ENCODE measurements around the gene OTC.

The OTC gene

DNA sequence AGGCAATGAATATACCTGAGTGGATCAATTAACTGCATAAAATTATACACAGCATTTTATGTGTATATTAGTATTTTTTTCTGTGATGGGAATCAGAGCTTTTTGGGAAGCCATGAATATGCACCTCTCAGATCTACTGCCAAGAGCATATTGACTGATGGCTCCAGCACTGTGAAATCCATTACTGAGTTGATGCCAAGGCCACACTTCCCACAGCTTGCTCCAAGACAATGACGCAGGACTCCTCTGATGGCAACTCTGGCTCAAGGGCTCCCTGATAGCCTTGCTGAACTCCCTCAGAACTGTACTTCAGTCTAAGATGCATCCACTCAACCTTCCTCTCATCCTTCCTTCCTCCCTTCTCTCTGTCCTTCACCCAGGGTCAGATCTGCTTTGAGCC, 82.7 kb downstream of the OTC start:
- TF ChIP-seq, protein P1, sequence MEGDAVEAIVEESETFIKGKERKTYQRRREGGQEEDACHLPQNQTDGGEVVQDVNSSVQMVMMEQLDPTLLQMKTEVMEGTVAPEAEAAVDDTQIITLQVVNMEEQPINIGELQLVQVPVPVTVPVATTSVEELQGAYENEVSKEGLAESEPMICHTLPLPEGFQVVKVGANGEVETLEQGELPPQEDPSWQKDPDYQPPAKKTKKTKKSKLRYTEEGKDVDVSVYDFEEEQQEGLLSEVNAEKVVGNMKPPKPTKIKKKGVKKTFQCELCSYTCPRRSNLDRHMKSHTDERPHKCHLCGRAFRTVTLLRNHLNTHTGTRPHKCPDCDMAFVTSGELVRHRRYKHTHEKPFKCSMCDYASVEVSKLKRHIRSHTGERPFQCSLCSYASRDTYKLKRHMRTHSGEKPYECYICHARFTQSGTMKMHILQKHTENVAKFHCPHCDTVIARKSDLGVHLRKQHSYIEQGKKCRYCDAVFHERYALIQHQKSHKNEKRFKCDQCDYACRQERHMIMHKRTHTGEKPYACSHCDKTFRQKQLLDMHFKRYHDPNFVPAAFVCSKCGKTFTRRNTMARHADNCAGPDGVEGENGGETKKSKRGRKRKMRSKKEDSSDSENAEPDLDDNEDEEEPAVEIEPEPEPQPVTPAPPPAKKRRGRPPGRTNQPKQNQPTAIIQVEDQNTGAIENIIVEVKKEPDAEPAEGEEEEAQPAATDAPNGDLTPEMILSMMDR (IDR thresholded peaks at IDR 0.05; ENCODE audit: extremely low read depth, insufficient read depth, missing control alignments): no peak
- DNase-seq (ENCODE audit: low spot score): no peak
- in situ Hi-C loops (cut with MboI; ENCODE audit: low pct_unique_long_range_greater_than_20kb, low sequenced_read_pairs, unreplicated experiment): no loop called here

DNA sequence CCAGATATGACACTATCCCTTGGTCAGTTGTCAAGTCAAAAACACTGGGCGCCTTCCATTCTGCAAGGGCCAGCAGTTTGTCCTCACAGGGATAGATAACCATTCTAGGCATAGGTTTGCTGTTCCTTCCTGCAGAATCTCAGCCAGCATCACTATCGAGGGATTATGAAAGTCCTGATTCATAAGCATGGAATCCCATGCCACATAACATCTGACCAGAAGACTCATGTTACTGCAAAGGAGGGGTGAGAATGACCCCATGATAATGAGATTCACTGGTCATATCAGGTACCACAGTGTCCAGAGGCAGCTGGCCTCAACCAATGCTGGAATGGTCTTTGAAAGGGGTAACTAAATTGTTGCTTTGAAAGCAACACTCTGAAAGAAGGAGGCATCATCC, 84.7 kb downstream of the OTC start:
- in situ Hi-C loops (cut with MboI; ENCODE audit: low pct_unique_long_range_greater_than_20kb, low sequenced_read_pairs, unreplicated experiment): no loop called here
- TF ChIP-seq, protein P1 (IDR thresholded peaks at IDR 0.05; ENCODE audit: extremely low read depth, insufficient read depth, missing control alignments): no peak
- DNase-seq (ENCODE audit: low spot score): no peak

DNA sequence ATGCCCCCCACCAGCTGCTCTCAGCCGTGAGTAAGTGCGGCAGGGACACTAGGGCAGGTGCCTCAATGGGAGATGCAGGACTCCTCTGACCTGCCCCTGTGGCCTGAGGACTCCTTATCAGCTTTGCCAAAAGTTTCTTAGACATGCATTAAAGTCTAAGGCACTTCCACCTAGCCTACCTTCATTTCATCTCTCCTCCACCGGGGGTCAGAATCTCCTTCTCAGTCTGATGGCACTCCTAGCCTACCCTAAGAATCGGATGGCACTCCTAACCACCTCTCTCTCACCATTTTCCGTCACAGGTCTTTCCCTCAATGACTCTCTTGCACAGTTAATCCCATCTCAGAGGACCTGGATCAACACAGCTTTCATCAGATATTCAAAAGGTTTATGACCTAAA, 85.9 kb downstream of the OTC start:
- TF ChIP-seq, protein P1 (IDR thresholded peaks at IDR 0.05; ENCODE audit: extremely low read depth, insufficient read depth, missing control alignments): no peak
- in situ Hi-C loops (cut with MboI; ENCODE audit: low pct_unique_long_range_greater_than_20kb, low sequenced_read_pairs, unreplicated experiment): no loop called here
- no peak for DNase-seq (ENCODE audit: low spot score)

DNA sequence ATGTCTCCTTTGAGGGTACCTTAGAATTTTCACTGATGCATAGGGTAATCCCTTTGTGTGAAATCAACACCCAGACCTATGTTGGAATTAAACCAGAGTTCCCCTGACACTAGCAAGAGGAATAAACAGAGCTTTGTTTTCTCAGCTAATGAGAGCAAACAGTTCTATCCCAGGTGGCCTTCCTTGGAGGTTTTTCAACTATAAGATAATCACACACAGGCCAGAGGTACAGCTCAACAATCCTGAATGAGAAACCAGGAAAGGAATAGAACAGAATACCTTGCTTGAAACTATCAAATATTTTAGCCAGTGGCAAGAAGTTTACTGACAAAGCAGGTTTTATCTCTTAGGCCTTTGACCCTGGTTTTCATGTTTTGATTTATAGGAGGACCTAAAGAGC, 100.2 kb downstream of the OTC start:
- in situ Hi-C loops (cut with MboI; ENCODE audit: low pct_unique_long_range_greater_than_20kb, low sequenced_read_pairs, unreplicated experiment): no loop called here
- TF ChIP-seq, protein P1 (IDR thresholded peaks at IDR 0.05; ENCODE audit: extremely low read depth, insufficient read depth, missing control alignments): no peak
- no peak for DNase-seq (ENCODE audit: low spot score)

DNA sequence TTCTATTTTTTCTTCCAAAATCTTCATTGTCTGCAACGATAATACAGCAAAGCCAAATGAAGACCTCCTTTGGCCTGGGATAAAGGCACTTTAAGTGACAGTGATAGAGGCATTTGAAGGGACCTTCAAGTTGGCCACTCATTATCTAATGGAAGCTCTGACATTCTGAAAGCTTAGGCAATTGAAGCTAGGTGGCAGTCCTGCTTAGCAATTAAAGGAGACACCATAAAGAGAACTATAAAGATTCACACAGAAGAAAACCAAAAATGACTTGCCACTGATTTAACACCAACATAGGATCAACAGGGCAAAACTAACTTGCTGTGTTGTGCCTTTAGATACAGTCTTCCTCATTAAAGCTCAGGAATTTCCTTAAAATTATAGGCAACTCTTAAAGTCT, 105.7 kb downstream of the OTC start:
- DNase-seq (ENCODE audit: low spot score): no peak
- in situ Hi-C loops (cut with MboI; ENCODE audit: low pct_unique_long_range_greater_than_20kb, low sequenced_read_pairs, unreplicated experiment): no loop called here
- TF ChIP-seq, protein P1 (IDR thresholded peaks at IDR 0.05; ENCODE audit: extremely low read depth, insufficient read depth, missing control alignments): no peak

DNA sequence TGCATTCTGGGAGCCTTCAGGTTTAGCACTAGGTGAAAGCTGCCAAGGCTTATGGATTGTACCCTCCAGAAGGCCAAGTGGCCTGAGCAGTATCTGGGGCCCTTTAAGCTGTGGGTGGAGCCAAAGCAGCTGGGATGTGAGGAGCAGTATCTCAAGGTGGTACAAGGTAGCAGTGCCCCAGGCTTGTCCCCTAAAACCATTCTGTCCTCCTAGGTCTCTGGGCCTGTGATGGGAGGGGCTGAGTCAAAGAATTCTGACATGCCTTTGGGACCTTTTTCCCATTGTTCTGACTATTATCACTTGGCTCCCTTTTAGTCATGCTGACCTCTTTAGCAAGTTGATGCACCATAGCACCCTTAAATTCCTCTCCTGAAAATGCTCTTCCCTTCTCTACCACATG, 109.9 kb downstream of the OTC start:
- TF ChIP-seq, protein P1 (IDR thresholded peaks at IDR 0.05; ENCODE audit: extremely low read depth, insufficient read depth, missing control alignments): no peak
- in situ Hi-C loops (cut with MboI; ENCODE audit: low pct_unique_long_range_greater_than_20kb, low sequenced_read_pairs, unreplicated experiment): no loop called here
- DNase-seq (ENCODE audit: low spot score): no peak

DNA sequence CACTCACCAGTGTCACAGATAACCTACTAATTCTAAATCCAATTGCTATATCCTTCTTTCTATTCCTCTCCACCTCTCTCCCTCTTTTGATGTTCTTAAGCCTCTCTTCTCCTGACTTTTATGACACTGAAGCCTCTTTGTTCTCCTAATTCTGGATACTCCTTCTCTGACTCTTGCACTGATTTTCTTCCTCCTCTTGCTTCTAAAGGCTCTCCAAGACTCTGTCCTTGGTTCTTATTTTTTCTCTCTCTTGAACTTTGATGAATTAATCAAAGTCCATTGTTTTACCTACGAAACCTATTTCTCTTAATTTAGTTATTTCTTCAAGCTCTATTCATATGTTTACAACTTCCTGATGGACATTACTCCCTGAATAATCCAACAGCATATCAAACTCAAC, 113.3 kb downstream of the OTC start:
- DNase-seq (ENCODE audit: low spot score): no peak
- TF ChIP-seq, protein P1 (IDR thresholded peaks at IDR 0.05; ENCODE audit: extremely low read depth, insufficient read depth, missing control alignments): no peak
- in situ Hi-C loops (cut with MboI; ENCODE audit: low pct_unique_long_range_greater_than_20kb, low sequenced_read_pairs, unreplicated experiment): no loop called here

Data from GM13977 (cell line).